OCI-LY1 (cell line): ENCODE results near the gene GANAB.

Experiments used
- H2AFZ ChIP-seq: fragments of 200-600 bp; sonication (generic), shearing (Covaris generic); 2 replicates; pipeline ENCODE4 v1.6.0; 2014; ENCODE audit warnings: antibody characterized with exemption, mild to moderate bottlenecking, low read length
- H3F3A ChIP-seq: fragments of 200-600 bp; sonication (generic), shearing (Covaris generic); 2 replicates; pipeline ENCODE4 v1.6.0; 2014; ENCODE audit warnings: mild to moderate bottlenecking, antibody characterized with exemption, low read length, moderate library complexity; ENCODE audit not compliant: insufficient read depth
- H3K27ac ChIP-seq: fragments of 200-600 bp; sonication (generic); 2 replicates; pipeline ENCODE4 v1.5.1; 2014; ENCODE audit warnings: low read length, mixed run types, mild to moderate bottlenecking, low read depth; ENCODE audit not compliant: poor library complexity, severe bottlenecking
- H3K27me3 ChIP-seq: fragments of 200-600 bp; sonication (generic); 2 replicates; pipeline ENCODE4 v1.6.0; 2014; ENCODE audit warnings: antibody characterized with exemption, mild to moderate bottlenecking, low read length, moderate library complexity; ENCODE audit not compliant: insufficient read depth
- H3K36me3 ChIP-seq: fragments of 200-600 bp; sonication (generic); 2 replicates; pipeline ENCODE4 v1.6.1; 2014; ENCODE audit warnings: mild to moderate bottlenecking, antibody characterized with exemption, low read length, moderate library complexity, mixed read lengths; ENCODE audit not compliant: insufficient read depth
- H3K4me1 ChIP-seq: fragments of 200-600 bp; sonication (generic); 2 replicates; pipeline ENCODE4 v1.5.1; 2014; ENCODE audit warnings: mild to moderate bottlenecking, low read length, moderate library complexity; ENCODE audit not compliant: insufficient read depth, severe bottlenecking
- H3K4me2 ChIP-seq: fragments of 200-600 bp; sonication (generic), shearing (Covaris generic); 2 replicates; pipeline ENCODE4 v1.6.1; 2014; ENCODE audit warnings: low read length
- H3K4me3 ChIP-seq: fragments of 200-600 bp; sonication (generic); 2 replicates; pipeline ENCODE4 v1.5.1; 2014; ENCODE audit warnings: low read length, low read depth, mild to moderate bottlenecking, mixed read lengths; ENCODE audit not compliant: poor library complexity, severe bottlenecking
- H3K79me2 ChIP-seq: fragments of 200-600 bp; shearing (Covaris generic); 2 replicates; pipeline ENCODE4 v1.6.1; 2016; ENCODE audit warnings: mixed run types, low read length, mixed read lengths; ENCODE audit not compliant: insufficient read depth
- H3K9ac ChIP-seq: fragments of 200-600 bp; sonication (generic), shearing (Covaris generic); 2 replicates; pipeline ENCODE4 v1.6.1; 2014; ENCODE audit warnings: mild to moderate bottlenecking, low read length, mixed read lengths
- H3K9me2 ChIP-seq: fragments of 200-600 bp; sonication (generic), shearing (Covaris generic); 2 replicates; pipeline ENCODE4 v1.6.1; 2014; ENCODE audit warnings: low read depth, mild to moderate bottlenecking, low read length, mixed read lengths
- H3K9me3 ChIP-seq: fragments of 200-600 bp; shearing (Covaris generic); 2 replicates; pipeline ENCODE4 v1.6.1; 2014; ENCODE audit warnings: low read length, mixed read lengths
- H4K20me1 ChIP-seq: fragments of 200-600 bp; sonication (generic), shearing (Covaris generic); 2 replicates; pipeline ENCODE4 v1.6.0; 2016; ENCODE audit warnings: mild to moderate bottlenecking, low read length; ENCODE audit not compliant: insufficient read depth
- EZH2 ChIP-seq: fragments of 200-600 bp; sonication (generic), shearing (Covaris generic); IDR thresholded peaks from 2 replicates; pipeline ENCODE4 v1.8.0; 2017; ENCODE audit warnings: borderline replicate concordance, mixed run types, mild to moderate bottlenecking, antibody characterized with exemption, low read length, moderate library complexity, mixed read lengths
- TF ChIP-seq, protein P1 (sequence below): fragments of 200-600 bp; sonication (generic), shearing (Covaris generic); IDR thresholded peaks from 2 replicates; pipeline ENCODE4 v1.5.1; 2017; ENCODE audit warnings: mild to moderate bottlenecking, antibody characterized with exemption, low read length, moderate library complexity, mixed read lengths

The GANAB gene

GRCh38 chr11:62664405-62665074, 18.1 kb upstream of the GANAB start:
- H3K4me1 ChIP-seq = peaks cover 37% of the 10 kb centered on the region
- H3F3A ChIP-seq = no peaks in the 10 kb centered on the region
- H3K36me3 ChIP-seq = peaks cover 56% of the 10 kb centered on the region
- peaks cover 11% of the 10 kb centered on the region; the same call in 1 of the 2 replicates for H3K79me2 ChIP-seq
- H2AFZ ChIP-seq = no peak overlapping the region
- peak overlapping the region; percentile 94 for H3K4me3 ChIP-seq
- H3K9ac ChIP-seq = peak overlapping the region; percentile 99
- no peaks in the 10 kb centered on the region for H3K9me2 ChIP-seq
- H4K20me1 ChIP-seq = no peaks in the 10 kb centered on the region
- H3K27ac ChIP-seq = peak overlapping the region; percentile 93
- peak overlapping the region; percentile 94 for H3K4me2 ChIP-seq
- no peaks in the 10 kb centered on the region for H3K9me3 ChIP-seq
- no peaks in the 10 kb centered on the region for H3K27me3 ChIP-seq
- no peak for TF ChIP-seq EZH2
- TF ChIP-seq, protein P1, sequence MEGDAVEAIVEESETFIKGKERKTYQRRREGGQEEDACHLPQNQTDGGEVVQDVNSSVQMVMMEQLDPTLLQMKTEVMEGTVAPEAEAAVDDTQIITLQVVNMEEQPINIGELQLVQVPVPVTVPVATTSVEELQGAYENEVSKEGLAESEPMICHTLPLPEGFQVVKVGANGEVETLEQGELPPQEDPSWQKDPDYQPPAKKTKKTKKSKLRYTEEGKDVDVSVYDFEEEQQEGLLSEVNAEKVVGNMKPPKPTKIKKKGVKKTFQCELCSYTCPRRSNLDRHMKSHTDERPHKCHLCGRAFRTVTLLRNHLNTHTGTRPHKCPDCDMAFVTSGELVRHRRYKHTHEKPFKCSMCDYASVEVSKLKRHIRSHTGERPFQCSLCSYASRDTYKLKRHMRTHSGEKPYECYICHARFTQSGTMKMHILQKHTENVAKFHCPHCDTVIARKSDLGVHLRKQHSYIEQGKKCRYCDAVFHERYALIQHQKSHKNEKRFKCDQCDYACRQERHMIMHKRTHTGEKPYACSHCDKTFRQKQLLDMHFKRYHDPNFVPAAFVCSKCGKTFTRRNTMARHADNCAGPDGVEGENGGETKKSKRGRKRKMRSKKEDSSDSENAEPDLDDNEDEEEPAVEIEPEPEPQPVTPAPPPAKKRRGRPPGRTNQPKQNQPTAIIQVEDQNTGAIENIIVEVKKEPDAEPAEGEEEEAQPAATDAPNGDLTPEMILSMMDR = no peak

DNA sequence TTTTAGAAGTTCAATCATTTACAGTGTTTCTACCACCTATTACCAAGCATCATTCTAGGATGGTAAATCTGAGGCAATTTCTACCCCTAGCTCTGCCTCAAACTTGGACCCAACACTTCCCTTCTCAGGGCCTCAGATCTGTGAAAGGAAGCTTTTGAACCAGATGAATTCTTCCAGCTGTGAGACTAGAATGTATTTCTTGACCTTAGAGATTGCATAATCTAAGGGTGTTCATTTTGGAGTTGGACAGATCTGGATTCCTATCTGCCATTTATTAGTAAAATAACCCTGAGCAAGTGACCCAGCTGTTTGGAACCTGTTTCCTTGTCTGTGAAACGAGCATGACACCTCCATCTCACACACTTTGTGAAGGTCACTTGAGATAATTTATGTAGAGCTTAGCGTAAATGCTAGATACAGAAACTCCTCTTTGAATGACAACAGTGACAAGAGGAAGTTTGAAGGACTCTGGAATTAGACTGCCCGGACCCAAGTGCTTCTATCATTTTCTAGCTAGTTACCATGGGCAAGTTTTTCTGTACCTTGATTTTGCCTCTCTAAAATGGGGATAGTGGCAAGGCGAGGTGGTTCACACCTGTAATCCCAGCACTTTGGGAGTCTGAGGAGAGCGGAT, 10.5 kb upstream of the GANAB start:
- TF ChIP-seq, protein P1 = no peak
- TF ChIP-seq EZH2 = no peak

DNA sequence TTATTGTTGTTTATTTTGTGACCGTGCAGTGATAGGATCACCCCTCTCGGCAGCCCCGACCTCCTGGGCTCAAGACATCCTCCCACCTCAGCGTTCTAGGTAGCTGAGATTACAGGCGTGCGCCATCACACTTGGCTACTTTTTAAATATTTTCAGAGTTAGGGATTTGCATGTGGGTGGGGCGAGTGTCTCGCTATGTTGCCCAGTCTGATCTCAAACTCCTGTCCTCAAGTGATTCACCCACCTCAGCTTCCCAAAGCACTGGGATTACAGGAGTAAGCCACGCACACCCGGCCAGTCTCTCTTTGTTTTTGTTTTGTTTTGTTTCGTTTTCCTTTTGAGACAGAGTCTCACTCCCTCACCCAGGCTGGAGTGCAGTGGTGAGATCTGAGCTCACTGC, 7.9 kb upstream of the GANAB start:
- TF ChIP-seq, protein P1 = no peak
- TF ChIP-seq EZH2 = no peak
- H3K9ac ChIP-seq = no peak overlapping the region; the same call in 1 of the 2 replicates
- no peaks in the 10 kb centered on the region for H4K20me1 ChIP-seq
- no peaks in the 10 kb centered on the region for H3K9me3 ChIP-seq
- H3K4me1 ChIP-seq = peaks cover 21% of the 10 kb centered on the region
- H3K4me2 ChIP-seq = peak overlapping the region; percentile 94; the same call in 1 of the 2 replicates
- peak overlapping the region; percentile 3 for H3K27ac ChIP-seq
- H3F3A ChIP-seq = no peaks in the 10 kb centered on the region
- H3K79me2 ChIP-seq = peaks cover 18% of the 10 kb centered on the region
- no peaks in the 10 kb centered on the region for H3K9me2 ChIP-seq
- no peak overlapping the region for H2AFZ ChIP-seq
- H3K4me3 ChIP-seq = peak overlapping the region; percentile 93
- H3K27me3 ChIP-seq = no peaks in the 10 kb centered on the region
- H3K36me3 ChIP-seq = peaks cover 11% of the 10 kb centered on the region; the same call in 1 of the 2 replicates

More for the DNA sequence above, 10.5 kb upstream of the GANAB start:
- H3K4me2 ChIP-seq = no peak overlapping the region
- H3K79me2 ChIP-seq = peaks cover 11% of the 10 kb centered on the region
- H3K36me3 ChIP-seq = peaks cover 13% of the 10 kb centered on the region; the same call in 1 of the 2 replicates
- H4K20me1 ChIP-seq = no peaks in the 10 kb centered on the region
- H3K9me3 ChIP-seq = no peaks in the 10 kb centered on the region
- H3K4me3 ChIP-seq = no peak overlapping the region
- H3K4me1 ChIP-seq = peaks cover 13% of the 10 kb centered on the region
- no peak overlapping the region for H2AFZ ChIP-seq
- no peaks in the 10 kb centered on the region for H3K27me3 ChIP-seq
- no peak overlapping the region for H3K9ac ChIP-seq
- H3K9me2 ChIP-seq = no peaks in the 10 kb centered on the region
- no peaks in the 10 kb centered on the region for H3F3A ChIP-seq
- peak overlapping the region; percentile 40 for H3K27ac ChIP-seq
